ENCODE measurements around the gene STIM2. TPM values are rescaled to one million over a fixed set of nuclear protein-coding genes. Genes with fewer than 3 reads are reported as not detected.
A peak's percentile ranks its signal among the peaks of the same experiment; 100 is the strongest.

Gene STIM2
- total and polyA plus RNA-seq, 2 of the 4 experiments (the other 2 are of a cell fraction): 16.1 to 27.6 TPM

DNA sequence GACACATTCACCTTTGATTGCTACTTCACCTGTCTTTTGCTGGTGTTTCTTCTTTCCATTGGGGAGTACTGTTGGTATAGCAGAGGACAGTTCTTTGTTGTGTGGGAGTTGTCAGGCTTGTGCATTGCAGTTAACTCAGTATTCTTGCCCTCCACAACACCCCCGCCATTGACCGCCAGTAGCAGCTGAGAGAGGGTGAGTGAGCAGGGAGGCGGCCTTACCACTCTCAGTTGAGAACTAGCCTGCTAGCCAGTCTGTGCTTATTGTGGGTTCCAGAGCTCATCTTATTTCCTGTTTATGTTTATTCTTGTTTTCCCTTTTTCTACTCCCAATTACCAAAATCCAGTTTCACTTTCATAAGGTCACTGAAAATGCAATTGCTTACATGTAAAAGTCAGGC is 52.2 kb downstream of the STIM2 start:
- no peak overlapping the region for H2BK5ac ChIP-seq (ENCODE audit: low read depth, low read length, poor library complexity, severe bottlenecking)
- no CpG with 5 or more reads among the region's 3 CpGs for WGBS, 2 experiments (ENCODE audit: extremely low coverage in 2 of 2, insufficient read length in 1 of 2)
- H3K4me3 ChIP-seq (ENCODE audit: insufficient read depth, low read depth, low read length): no peak overlapping the region
- in situ Hi-C loops (cut with MboI; ENCODE audit: low sequenced_read_pairs) (no loop called here), dilution Hi-C loops (cut with HindIII; ENCODE audit: low sequenced_read_pairs, unreplicated experiment) (no loop called here), intact Hi-C loops (cut with micrococcal nuclease) (no loop called here)
- no peaks in the 10 kb centered on the region for H3K36me3 ChIP-seq (ENCODE audit: control insufficient read depth, insufficient read depth, low read length)
- H3K23ac ChIP-seq (ENCODE audit: low read depth, low read length): no peak overlapping the region
- H3K9me1 ChIP-seq (ENCODE audit: insufficient read depth, low read length): no peaks in the 10 kb centered on the region
- H4K5ac ChIP-seq (ENCODE audit: low read depth, low read length): no peak overlapping the region
- no peak overlapping the region for H3K14ac ChIP-seq (replicated peaks; ENCODE audit: low read depth, low read length)
- H3K4me2 ChIP-seq (ENCODE audit: low read depth, low read length): peak overlapping the region; percentile 80; the same call in 1 of the 2 replicates
- no peak overlapping the region for H2BK20ac ChIP-seq (ENCODE audit: low read depth, low read length)
- ATAC-seq (ENCODE audit: low read depth) (peak; percentile 53), DNase-seq (no peak)
- no peak overlapping the region for H2BK15ac ChIP-seq (ENCODE audit: low read depth, low read length)
- no peak overlapping the region for H3K4ac ChIP-seq (ENCODE audit: low read depth, low read length)
- no peak overlapping the region for H4K8ac ChIP-seq (ENCODE audit: low read depth in 2 of 2, low read length in 2 of 2)
- no peaks in the 10 kb centered on the region for H4K20me1 ChIP-seq (ENCODE audit: insufficient read depth, low read length)
- no peak overlapping the region for H3K18ac ChIP-seq (ENCODE audit: low read depth, low read length)
- ChIA-PET POLR2A (ENCODE audit: unreplicated experiment) (no interaction called here), CTCF (no interaction called here)
- no peak overlapping the region for H2BK120ac ChIP-seq (ENCODE audit: low read depth, low read length)
- H3K9ac ChIP-seq (ENCODE audit: low read depth, low read length): no peak overlapping the region
- no peaks in the 10 kb centered on the region for H3K9me3 ChIP-seq (ENCODE audit: control insufficient read depth, insufficient read depth, low read length)
- no TSS peak for BruUV-seq (replicated peaks)
- no peaks in the 10 kb centered on the region for H3K27me3 ChIP-seq (ENCODE audit: control insufficient read depth, insufficient read depth, low read length)
- no peak overlapping the region for H2AK9ac ChIP-seq (replicated peaks; ENCODE audit: low read depth, low read length, poor library complexity)
- TF ChIP-seq CTCF (conservative IDR thresholded peaks at IDR 0.05; ENCODE audit: low read depth, low read length) (no peak), MAFK (IDR thresholded peaks at IDR 0.05; ENCODE audit: low read depth, low read length) (no peak), RAD21 (IDR thresholded peaks at IDR 0.05; ENCODE audit: low read length) (no peak), POLR2A (IDR thresholded peaks at IDR 0.05; ENCODE audit: low read depth, low read length) (no peak), FOS (IDR thresholded peaks at IDR 0.05; ENCODE audit: low read depth, low read length) (no peak), NFE2L2 (IDR thresholded peaks at IDR 0.05; ENCODE audit: low read depth, low read length) (no peak), BHLHE40 (IDR thresholded peaks at IDR 0.05; ENCODE audit: low read depth, low read length) (no peak)
- no peak overlapping the region for H2AK5ac ChIP-seq (ENCODE audit: low read depth, low read length)
- peaks cover 10 to 14% of the 10 kb centered on the region in 2 experiments; a peak in 3 of 4 replicates for H3K79me1 ChIP-seq (ENCODE audit: low read depth in 1 of 2, low read length in 2 of 2)
- H3K27ac ChIP-seq (ENCODE audit: insufficient read depth, low read length): no peak overlapping the region
- no peak overlapping the region for H3K56ac ChIP-seq (ENCODE audit: extremely low read depth, insufficient read depth, low read length)
- peaks cover 3% of the 10 kb centered on the region for H3K4me1 ChIP-seq (ENCODE audit: control insufficient read depth, insufficient read depth, low read length)
- H4K91ac ChIP-seq (ENCODE audit: insufficient read depth, low read depth, low read length): no peak overlapping the region
- no peak overlapping the region for H2AFZ ChIP-seq (replicated peaks; ENCODE audit: low read length, poor library complexity)
